HG03521 (cell line): ENCODE measurements around the gene RBSN.
"Not testable (repeated sequence)": the region's sequence is repeated elsewhere in the genome, so short reads cannot be mapped to it uniquely, and the experiment has no call there.

Experiments used
- ATAC-seq: cut with Tn5 transposase; IDR thresholded peaks from one replicate; pipeline ENCODE4 v1.9.1; 2021; ENCODE audit warnings: mild to moderate bottlenecking, moderate library complexity; ENCODE audit not compliant: unreplicated experiment

RBSN gene

GRCh38 chr3:15098503-15099363 is at the start of gene RBSN:
Gene RBSN (minus strand): TSS chr3:15099148. CDS start chr3:15096120, 3,028 bp downstream.
- peak; percentile 87 for ATAC-seq

GRCh38 chr3:15148614-15149013 is 49.7 kb upstream of the RBSN start:
- no peak for ATAC-seq

- ATAC-seq = not testable (repeated sequence)
These were observed 37.9 kb upstream of the RBSN start for GRCh38 chr3:15136885-15137284.

- not testable (repeated sequence) for ATAC-seq
These were observed 36.0 kb upstream of the RBSN start for GRCh38 chr3:15134968-15135367.

- ATAC-seq = not testable (repeated sequence)
These were observed 29.5 kb upstream of the RBSN start for GRCh38 chr3:15128403-15128802.

GRCh38 chr3:15126975-15127374 is 28.0 kb upstream of the RBSN start:
- not testable (repeated sequence) for ATAC-seq

GRCh38 chr3:15122398-15122797 is 23.4 kb upstream of the RBSN start:
- no peak for ATAC-seq

- ATAC-seq = no peak
These were observed 23.0 kb upstream of the RBSN start for GRCh38 chr3:15121936-15122335.

GRCh38 chr3:15120986-15121385 is 22.0 kb upstream of the RBSN start:
- ATAC-seq = peak; percentile 70

- no peak for ATAC-seq
These were observed 18.1 kb upstream of the RBSN start for GRCh38 chr3:15117011-15117410.

GRCh38 chr3:15116032-15116669 is 17.2 kb upstream of the RBSN start:
- ATAC-seq = no peak

- ATAC-seq = no peak
These were observed 15.8 kb upstream of the RBSN start for GRCh38 chr3:15114466-15115358.

- ATAC-seq = no peak
These were observed 14.9 kb upstream of the RBSN start for GRCh38 chr3:15113884-15114283.

GRCh38 chr3:15113471-15113870 is 14.5 kb upstream of the RBSN start:
- ATAC-seq = no peak

GRCh38 chr3:15112011-15112410 is 13.1 kb upstream of the RBSN start:
- no peak for ATAC-seq

- ATAC-seq = no peak
These were observed 11.3 kb upstream of the RBSN start for GRCh38 chr3:15110206-15110605.

- ATAC-seq = no peak
These were observed 9.9 kb upstream of the RBSN start for GRCh38 chr3:15108869-15109268.

GRCh38 chr3:15108082-15108545 is 9.2 kb upstream of the RBSN start:
- peak; percentile 88 for ATAC-seq

- no peak for ATAC-seq
These were observed 8.4 kb upstream of the RBSN start for GRCh38 chr3:15107075-15107947.

- ATAC-seq = no peak
These were observed 3.9 kb upstream of the RBSN start for GRCh38 chr3:15102836-15103235.
